DND-41 (cell line): ENCODE data around the gene EFHC1.

Experiments
- ATAC-seq: fragments of 200-7000 bp; cut with Tn5 transposase; 3 replicates; pipeline ENCODE4 v1.9.1; 2021; ENCODE audit warnings: low read depth; ENCODE audit not compliant: insufficient read depth
- DNase-seq: peaks from one replicate; pipeline ENCODE4 v3.0.0-alpha.2; 2020
- H2AFZ ChIP-seq: 2 replicates; pipeline ENCODE4 v1.6.0; 2012; ENCODE audit warnings: low read depth, low read length
- H3K27ac ChIP-seq: 2 replicates; pipeline ENCODE4 v1.5.1; 2012; ENCODE audit warnings: low read length, inconsistent platforms
- H3K27me3 ChIP-seq: fragments of 200-600 bp; sonication (generic); 2 replicates; pipeline ENCODE4 v1.6.0; 2012; ENCODE audit warnings: low read length, mild to moderate bottlenecking, inconsistent platforms; ENCODE audit not compliant: insufficient read depth, poor library complexity
- H3K36me3 ChIP-seq: 2 replicates; pipeline ENCODE4 v1.5.1; 2012; ENCODE audit warnings: low read length, inconsistent platforms; ENCODE audit not compliant: insufficient read depth
- H3K4me1 ChIP-seq: 2 replicates; pipeline ENCODE4 v1.5.1; 2012; ENCODE audit warnings: mild to moderate bottlenecking, low read length; ENCODE audit not compliant: insufficient read depth
- H3K4me2 ChIP-seq: 2 replicates; pipeline ENCODE4 v1.6.0; 2012; ENCODE audit warnings: mild to moderate bottlenecking, moderate library complexity, low read length, inconsistent platforms; ENCODE audit not compliant: insufficient read depth
- H3K4me3 ChIP-seq, 2 experiments: fragments of 200-600 bp in 1 of 2; shearing (Covaris generic) in 1 of 2; 2 replicates each; pipeline ENCODE4 v1.5.1; 2012 to 2016; ENCODE audit warnings: inconsistent platforms in 2 of 2, low read length in 2 of 2, mild to moderate bottlenecking in 2 of 2, low read depth in 1 of 2, moderate library complexity in 1 of 2
- H3K79me2 ChIP-seq: 2 replicates; pipeline ENCODE4 v1.6.0; 2012; ENCODE audit warnings: low read length, inconsistent platforms; ENCODE audit not compliant: insufficient read depth
- H3K9ac ChIP-seq: 2 replicates; pipeline ENCODE4 v1.6.0; 2012; ENCODE audit warnings: low read depth, mild to moderate bottlenecking, inconsistent platforms, low read length, moderate library complexity
- H3K9me3 ChIP-seq: 2 replicates; pipeline ENCODE4 v1.5.1; 2012; ENCODE audit warnings: low read length, moderate library complexity, mild to moderate bottlenecking, inconsistent platforms; ENCODE audit not compliant: insufficient read depth, severe bottlenecking
- H4K20me1 ChIP-seq: 2 replicates; pipeline ENCODE4 v1.6.0; 2012; ENCODE audit warnings: low read length; ENCODE audit not compliant: insufficient read depth
- CTCF ChIP-seq: IDR thresholded peaks from 2 replicates; pipeline ENCODE4 v1.5.1; 2012; ENCODE audit warnings: borderline replicate concordance, low read length, moderate library complexity, mild to moderate bottlenecking; ENCODE audit not compliant: poor library complexity, severe bottlenecking; ENCODE audit errors: extremely low read depth
- EZH2 ChIP-seq: IDR thresholded peaks from 3 replicates; pipeline ENCODE4 v1.6.1; 2012; ENCODE audit warnings: borderline replicate concordance, low read depth, mild to moderate bottlenecking, moderate library complexity, low read length, inconsistent platforms; ENCODE audit not compliant: severe bottlenecking

Gene EFHC1

GRCh38 chr6:52483671-52484003 lies 63.5 kb downstream of the EFHC1 start:
- no peak overlapping the region for H2AFZ ChIP-seq
- H3K27me3 ChIP-seq, result no peaks in the 10 kb centered on the region
- no peak overlapping the region for H3K9ac ChIP-seq
- no peaks in the 10 kb centered on the region for H3K9me3 ChIP-seq
- H4K20me1 ChIP-seq, result no peaks in the 10 kb centered on the region
- no peak overlapping the region for H3K4me3 ChIP-seq
- no peaks in the 10 kb centered on the region for H3K79me2 ChIP-seq
- no peaks in the 10 kb centered on the region for H3K36me3 ChIP-seq
- DNase-seq (no peak), ATAC-seq (no peak)
- no peak overlapping the region for H3K27ac ChIP-seq
- H3K4me1 ChIP-seq, result no peaks in the 10 kb centered on the region
- H3K4me2 ChIP-seq, result no peak overlapping the region
- no peak for TF ChIP-seq CTCF
- no peak for TF ChIP-seq EZH2

GRCh38 chr6:52489881-52490280 lies 69.7 kb downstream of the EFHC1 start:
- H3K27ac ChIP-seq, result no peak overlapping the region
- no peak for ATAC-seq
- no peak for DNase-seq

GRCh38 chr6:52491203-52492069 lies 71.3 kb downstream of the EFHC1 start:
- DNase-seq (no peak), ATAC-seq (no peak)
- H3K27ac ChIP-seq, result no peak overlapping the region
- TF ChIP-seq EZH2 (no peak), CTCF (no peak)
- H3K36me3 ChIP-seq, result peaks cover 7% of the 10 kb centered on the region; the same call in 1 of the 2 replicates
- no peak overlapping the region for H3K9ac ChIP-seq
- no peaks in the 10 kb centered on the region for H4K20me1 ChIP-seq
- no peaks in the 10 kb centered on the region for H3K27me3 ChIP-seq
- no peak overlapping the region for H3K4me2 ChIP-seq
- no peaks in the 10 kb centered on the region for H3K79me2 ChIP-seq
- no peaks in the 10 kb centered on the region for H3K4me1 ChIP-seq
- H2AFZ ChIP-seq, result no peak overlapping the region
- H3K4me3 ChIP-seq, result no peak overlapping the region
- no peaks in the 10 kb centered on the region for H3K9me3 ChIP-seq

More at GRCh38 chr6:52489881-52490280, 69.7 kb downstream of the EFHC1 start:
- TF ChIP-seq EZH2 (no peak), CTCF (no peak)
- Histone ChIP-seq H3K79me2 (no peaks in the 10 kb centered on the region), H3K9me3 (no peaks in the 10 kb centered on the region), H3K4me2 (no peak overlapping the region), H3K4me1 (no peaks in the 10 kb centered on the region), H4K20me1 (no peaks in the 10 kb centered on the region), H3K27me3 (no peaks in the 10 kb centered on the region), H3K36me3 (0 out of 2 replicates have a peak, but pooled peaks cover 2% of the 10 kb centered on the region), H2AFZ (no peak overlapping the region), H3K9ac (no peak overlapping the region), H3K4me3 (no peak overlapping the region)
